Stimulated activated CD4-positive, alpha-beta T cell treated with anti-CD3 and anti-CD28 coated beads, Interleukin-15, amount 100 ng/mL, for 24 hours (primary cell): ENCODE measurements around the gene PAPOLA.
"Not testable (repeated sequence)": the region's sequence is repeated elsewhere in the genome, so short reads cannot be mapped to it uniquely, and the experiment has no call there.

Experiments used
- DNase-seq: peaks from one replicate; pipeline ENCODE4 v3.0.0-alpha.2; 2020

Gene PAPOLA

DNA sequence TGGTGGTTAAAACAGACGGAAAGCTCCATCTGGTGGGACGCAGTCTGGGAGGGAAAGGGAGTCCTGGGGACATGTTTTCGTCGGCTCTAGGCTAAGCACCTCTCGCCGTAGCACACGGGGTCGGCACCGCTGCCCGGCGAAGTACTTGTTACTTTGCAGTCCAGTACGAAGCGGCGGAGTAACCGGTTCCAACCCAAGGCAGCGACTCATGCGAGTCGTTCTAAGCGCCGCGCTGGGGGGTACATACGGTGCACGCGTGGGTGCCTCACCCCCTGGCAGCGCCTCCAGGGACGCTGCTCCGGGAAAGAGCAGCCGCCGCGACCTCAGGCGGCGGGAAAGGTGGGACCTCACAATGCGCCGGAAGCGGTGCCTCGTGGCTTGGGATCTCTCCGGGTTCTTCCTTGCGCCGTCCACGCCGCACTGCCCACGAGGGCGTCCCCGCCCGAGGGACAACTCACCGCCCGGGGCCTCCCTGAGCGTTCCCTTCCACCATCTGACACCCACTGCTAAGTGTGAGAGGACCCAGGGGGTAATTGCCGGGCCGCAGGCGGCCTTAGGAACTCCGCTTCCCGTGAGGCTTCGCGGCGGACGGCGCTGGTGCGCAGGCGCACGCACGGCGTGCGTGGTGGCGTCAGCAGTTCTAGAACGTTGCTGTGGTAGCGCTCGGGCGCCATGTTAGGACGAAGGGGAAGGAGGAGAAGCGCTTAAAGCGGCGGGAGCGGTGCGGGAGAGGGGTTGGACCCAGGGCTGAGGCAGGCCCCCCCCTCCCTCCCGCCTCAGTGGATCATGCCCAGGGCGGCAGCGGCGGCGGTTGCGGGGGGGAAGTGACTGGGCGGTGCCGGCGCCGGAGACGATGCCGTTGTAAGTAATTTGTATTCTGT, at the start of gene PAPOLA:
Gene PAPOLA (plus strand): TSS at position 643 of the 881 bp plus-strand sequence. CDS start 211 bp downstream, at position 854.
- DNase-seq = peak; percentile 95

DNA sequence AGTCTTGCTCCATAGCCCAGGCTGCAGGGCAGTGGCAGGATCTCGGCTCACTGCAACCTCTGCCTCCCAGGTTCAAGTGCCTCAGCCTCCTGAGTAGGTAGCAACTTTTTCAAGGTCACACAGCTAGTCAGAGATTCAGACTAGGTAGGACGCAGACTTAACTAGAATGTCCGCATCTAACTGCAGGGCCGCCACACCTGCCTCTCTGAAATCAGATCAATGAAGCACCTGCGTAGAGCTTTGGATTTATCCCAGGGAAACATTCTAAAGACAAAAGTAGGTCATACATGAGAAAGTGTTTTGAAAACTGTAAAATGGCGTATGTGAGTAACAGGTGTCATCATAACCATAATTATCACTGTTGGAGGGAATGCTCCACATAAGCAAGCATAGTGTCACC, 49.5 kb upstream of the PAPOLA start:
- DNase-seq = no peak

DNA sequence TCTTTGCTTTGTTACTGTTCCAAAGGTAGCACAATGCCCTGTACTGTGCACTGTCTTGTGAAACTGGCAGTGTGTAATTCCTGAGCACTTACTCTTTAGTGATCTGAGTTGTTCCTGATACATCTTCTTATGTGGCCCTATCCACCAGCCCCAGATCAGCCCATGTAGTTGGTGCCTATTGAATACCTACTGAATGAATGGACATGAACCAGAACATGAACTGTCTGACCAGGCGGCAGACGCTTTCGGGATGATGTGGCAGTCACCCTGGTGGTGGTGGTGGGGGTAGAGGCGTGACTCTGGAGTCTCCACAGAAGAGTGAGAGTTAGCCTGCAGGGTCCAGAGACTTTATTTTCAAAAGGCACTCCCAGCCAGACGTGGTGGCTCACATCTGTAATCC, 46.6 kb upstream of the PAPOLA start:
- no peak for DNase-seq

DNA sequence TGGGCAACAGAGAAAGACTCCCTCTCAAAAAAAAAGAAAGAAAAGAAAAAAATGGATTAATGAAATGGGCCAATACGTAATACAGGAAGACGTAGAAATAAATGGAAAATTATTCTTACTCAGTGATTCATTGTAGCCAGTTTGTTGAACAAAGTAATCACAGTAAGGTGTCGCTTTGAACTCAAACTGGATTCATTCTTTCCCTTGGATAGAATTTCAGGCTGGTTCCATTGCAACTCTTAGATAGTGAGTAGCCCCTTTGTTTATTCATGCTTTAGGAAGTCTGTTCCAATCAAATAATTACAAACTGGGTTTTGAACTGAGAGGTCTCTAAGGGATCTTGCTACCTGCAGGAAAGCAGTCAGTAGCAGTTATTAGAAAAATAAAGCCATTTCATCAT, 42.3 kb upstream of the PAPOLA start:
- no peak for DNase-seq

DNA sequence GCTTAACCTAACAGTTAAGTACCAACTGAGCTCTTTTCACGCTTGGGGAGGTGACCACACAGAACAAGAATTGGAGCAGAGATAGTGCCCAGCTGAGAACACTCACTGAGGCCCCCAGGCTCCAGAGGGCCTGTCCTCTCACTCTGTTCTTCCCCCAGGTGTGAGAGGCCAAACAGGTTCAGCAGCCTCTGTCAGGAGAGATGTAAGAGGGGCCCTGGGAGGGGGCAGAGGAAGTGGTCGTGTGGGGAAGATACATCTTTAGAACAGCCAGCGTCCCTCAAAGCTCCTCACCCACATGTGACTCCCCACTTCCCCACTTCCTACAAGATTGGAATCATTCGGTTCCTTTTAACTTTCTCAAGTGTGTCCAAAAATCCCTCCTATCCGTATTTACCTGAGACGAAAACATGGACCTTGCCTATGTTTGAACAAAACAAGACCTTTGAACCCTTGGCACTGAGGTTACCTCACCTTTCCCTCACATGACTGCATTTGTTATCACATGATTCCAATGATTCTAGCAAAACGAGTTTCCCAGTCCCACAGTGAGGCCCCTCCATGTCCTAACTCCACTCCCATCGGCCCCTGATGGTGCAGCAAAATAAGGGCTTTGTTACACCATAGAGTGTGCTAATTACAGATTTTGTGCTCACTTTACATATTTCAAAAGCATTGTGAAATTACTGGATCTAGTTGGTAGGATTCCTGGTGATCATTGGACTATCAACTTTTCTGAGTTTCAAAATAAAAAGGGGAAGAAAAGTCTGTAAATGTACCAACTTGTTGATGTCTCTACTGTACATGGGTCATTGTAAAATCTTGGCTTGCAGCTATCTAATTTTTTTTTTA, 40.0 kb upstream of the PAPOLA start:
- DNase-seq = no peak

DNA sequence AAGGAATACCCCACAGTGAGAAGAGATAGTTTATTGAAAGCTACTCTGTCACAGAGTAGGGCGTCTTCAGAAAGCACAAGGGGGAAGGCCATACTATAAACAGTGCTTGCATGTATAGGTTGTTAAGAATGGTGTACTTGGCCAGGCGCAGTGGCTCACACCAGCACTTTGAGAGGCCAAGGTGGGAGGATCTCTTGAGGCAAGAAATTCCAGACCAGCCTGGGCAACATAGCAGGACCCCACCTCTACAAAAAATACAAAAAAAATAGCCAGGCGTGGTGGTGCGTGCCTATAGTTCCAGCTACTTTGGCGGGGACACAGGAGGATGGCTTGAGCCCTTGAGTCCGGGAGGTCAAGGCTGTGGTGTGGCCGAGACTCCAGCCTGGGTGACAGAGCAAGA, 38.0 kb upstream of the PAPOLA start:
- DNase-seq = no peak

DNA sequence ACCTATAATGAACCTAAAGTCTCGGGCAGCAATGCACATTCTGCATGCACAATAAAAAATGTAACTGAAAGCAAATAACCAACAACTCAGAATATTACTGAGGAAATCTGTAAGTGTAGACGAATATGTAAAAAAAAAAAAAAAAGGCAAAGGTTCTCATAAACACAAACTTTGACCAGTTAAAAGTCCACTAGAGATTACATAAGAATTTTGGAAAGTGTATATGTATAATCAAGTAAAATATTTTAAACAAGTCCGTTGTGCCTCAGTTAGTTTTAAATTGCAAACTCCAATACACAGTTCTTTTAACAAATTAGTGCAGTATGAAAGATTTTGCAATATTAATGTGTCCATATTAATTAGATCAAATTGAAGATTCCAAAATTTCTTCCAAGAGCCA, 35.3 kb upstream of the PAPOLA start:
- DNase-seq = no peak

DNA sequence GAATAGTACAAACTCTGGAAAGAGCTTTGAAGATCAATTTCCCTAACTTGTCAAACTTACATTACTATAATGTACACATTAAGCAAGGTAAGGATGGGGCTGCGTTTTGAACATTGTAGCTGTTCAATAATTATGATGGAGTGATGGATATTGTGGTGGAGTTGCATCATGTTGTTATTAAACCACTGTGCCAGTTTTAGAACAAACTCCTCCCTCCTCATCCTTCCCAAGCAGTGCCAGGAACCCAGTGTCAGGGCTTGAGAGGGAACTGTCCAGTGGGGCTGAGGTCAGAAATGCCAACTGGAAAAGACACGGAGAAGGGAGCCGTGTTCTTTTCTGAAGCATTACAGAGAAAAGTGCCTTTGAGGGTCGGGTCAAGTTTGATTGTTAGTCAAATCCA, 31.9 kb upstream of the PAPOLA start:
- DNase-seq = no peak

DNA sequence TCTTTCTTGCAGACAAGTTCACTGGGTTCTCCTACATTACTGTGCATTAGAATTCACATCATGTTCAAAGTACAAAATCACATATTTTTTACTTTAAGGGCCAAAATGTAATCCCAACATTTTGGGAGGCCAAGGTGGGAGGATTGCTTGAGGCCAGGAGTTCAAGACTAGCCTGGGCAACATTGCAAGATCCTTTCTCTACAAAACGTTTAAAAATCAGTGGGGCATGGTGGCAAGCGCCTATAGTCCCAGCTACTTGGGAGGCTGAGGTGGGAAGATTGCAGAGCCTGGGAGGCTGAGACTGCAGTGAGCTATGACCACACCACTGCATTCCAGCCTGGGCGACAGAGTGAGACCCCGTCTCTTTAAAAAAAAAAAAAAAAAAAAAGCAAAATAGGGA, 31.2 kb upstream of the PAPOLA start:
- not testable (repeated sequence) for DNase-seq

DNA sequence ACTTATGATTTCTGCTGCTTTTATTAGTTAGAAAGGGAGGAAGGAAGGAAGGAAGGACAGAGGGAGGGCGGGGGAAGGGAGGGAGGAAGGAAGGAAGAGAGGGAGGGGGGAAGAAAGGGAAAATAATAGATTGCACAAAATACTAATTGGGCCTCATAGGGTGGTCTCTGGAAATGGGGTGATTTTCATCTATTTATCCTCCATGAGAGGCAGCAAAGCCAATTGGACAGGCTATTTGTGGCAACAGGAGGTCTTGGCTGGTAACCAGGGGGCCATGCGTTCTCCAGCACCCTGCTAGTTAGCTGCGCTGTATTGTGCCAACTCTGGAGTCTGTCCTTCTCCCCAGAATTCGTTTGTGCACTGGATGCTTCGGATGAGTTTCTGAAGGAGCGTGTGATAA, 24.1 kb upstream of the PAPOLA start:
- DNase-seq = no peak

DNA sequence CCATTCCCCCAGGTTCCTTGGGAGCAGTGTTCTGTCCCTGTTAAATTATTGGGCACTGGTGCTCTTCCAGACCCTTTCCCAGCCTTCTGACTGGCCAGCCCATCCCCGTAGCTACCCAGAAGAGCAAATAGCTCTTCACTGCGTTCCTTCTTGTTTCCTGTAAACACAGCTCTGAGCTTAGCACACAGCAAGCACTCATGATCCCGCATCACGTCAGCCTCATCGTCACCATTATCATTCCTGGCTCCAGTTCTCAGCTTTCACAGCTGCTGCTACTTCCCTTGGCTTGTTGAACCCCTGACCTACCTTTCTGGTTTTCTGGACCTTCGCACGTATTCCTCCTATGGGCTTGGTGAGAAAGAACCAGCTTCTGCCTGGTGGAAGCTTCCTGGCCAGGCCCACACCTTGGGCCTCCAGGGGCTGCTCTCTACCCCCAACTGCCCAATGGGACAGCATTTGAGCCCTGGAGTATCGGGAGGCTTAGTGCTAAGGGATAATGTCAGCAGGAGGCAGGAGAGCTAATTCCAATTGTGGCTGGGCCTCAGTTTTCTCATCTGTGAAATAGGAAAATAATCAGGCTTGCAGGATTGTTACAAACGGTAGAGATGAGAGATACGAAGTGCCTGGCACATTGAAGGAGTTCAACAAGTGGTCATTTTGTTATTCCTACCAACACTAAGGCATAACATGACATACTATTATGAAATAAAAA, 22.6 kb upstream of the PAPOLA start:
- no peak for DNase-seq

DNA sequence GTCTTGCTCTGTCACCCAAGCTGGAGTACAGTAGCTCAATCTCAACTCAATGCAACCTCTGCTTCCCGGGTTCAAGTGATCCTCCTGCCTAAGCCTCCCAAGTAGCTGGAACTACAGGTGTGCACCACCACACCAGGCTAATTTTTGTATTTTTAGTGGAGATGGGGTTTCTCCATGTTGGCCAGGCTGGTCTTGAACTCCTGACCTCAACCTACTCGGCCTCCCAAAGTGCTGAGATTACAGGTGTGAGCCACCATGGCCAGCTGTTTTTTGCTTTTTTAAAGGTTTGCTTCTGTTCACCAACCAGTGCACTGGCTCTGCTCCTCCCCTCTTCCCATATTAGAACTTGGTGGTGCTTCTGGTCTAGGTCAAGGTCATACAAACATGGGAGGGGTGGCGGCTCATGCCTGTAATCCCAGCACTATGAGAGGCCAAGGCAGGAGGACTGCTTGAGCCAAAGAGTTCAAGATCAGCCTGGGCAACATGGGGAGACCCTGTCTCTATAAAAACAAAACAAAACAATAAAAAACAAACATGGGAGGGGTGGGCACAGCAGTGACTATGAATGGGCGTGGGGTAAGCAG, 20.4 kb upstream of the PAPOLA start:
- DNase-seq = no peak

DNA sequence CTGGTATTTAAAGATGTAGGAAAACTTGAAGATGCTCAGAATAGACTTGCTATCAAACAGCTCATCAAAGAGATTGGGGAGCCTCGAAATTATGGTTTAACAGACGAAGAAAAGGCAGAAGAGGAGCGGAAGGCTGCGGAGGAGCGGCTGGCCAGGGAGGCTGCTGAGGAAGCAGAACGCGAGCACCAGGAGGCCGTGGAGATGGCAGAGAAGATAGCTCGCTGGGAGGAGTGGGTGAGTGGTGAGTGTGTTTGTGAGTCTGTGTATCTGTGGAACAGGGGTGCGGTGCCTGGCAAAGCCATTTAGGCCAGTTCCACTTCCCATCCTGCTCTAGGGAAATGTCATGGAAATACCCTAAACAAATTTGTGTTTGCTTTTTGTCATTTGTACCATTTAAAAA, 19.2 kb upstream of the PAPOLA start:
- no peak for DNase-seq

DNA sequence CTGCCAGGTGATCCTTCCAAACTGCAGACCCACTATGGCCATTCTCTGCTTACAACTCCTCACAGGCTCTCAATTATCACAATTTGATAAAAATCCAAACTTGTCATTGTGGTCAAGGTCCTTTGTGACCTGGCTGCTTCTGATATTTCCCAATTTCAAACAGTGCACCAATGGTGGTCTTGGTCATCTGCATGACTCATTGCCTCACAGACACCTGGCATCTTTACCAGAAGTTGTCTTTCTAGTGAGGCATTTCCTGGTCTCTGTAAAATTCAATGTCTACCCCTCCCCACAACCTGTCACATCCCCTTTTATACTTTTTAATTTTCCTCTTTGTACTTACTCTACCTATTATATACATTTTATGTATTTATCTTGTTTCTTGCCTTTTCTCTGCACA, 17.8 kb upstream of the PAPOLA start:
- no peak for DNase-seq

DNA sequence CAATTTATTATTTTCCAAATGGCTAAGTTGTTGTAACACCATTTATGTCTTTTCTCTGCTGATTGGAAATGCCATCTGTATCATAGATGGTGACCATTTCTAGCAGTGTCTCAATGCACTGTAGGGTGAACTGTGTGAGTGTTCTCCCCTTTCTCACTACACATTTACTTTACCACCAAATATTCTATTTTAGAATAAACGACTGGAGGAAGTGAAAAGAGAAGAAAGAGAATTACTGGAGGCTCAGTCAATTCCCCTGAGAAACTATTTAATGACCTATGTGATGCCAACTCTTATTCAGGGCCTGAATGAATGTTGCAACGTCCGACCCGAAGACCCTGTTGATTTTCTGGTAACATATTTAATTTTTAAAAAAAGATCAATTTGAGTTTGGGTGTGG, 15.5 kb upstream of the PAPOLA start:
- DNase-seq = no peak

DNA sequence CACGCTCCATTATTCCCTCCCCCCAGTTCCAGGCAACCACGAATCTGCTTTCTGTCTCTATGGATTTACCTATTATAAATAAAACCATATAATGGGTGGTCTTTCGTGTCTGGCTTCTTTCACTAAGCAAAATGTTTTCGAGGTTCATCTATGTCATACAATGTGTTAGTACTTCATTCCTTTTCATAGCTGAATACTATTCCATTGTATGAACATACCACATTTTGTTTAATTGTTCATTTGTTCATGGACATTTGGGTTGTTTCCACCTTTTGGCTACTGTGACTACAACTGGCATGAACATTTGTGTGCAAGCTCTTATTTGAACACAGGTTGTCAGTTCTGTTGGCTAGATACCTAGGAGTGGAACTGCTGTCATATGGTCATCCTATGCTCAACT, 12.9 kb upstream of the PAPOLA start:
- DNase-seq = no peak

DNA sequence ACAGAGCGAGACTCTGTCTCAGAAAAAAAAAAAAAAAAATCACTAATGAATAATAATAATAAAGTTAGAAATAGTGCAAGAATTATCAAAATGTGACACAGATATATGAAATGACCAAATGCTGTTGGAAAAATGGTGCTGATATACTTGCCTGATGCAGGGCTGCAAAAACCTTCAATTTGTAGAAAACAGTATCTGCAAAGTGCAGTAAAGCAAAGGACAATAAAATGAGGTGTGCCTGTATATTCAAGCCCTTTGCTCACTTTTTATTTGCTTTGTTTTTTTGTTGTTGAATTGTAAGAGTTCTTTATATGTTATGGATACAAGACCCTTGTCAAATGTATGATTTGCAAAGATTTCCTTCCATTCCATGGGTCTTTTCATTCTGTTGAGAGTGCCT, 9.0 kb upstream of the PAPOLA start:
- DNase-seq = no peak

DNA sequence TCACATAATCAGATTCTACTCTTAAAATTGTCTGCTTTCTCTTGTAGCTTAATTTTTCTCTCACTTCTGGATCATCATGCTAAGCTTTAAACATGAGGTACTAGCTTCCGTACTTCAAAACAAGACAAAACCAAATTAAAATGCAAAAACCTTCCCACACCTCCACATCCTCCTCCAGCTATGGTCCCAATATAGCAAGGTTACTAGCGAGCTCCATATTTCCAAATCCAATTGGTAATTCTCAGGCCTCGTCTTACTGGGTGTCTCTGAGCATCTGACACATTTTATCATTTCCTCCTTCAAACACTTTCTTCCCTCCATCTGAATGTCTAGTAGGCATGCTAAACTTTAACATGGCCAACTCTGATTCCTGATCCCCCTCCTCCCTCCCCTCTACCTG, 7.9 kb upstream of the PAPOLA start:
- no peak for DNase-seq

DNA sequence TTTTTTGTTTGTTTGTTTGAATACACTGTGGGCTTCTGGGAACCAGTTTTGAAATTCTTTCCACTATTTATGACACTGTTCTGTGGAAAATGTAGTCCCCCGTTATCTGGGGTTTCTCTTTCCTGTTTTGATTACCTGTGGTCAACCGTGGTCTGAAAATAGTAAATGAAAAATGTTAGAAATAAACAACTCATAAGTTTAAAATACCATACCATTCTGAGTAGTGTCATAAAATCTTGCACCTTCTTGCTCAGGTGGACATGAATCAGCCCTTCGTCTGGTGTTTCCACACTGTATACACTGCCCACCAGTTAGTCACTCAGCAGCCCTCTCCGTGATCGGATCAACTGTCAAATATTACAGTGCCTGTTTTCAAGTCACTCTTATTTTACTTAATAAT, 5.1 kb upstream of the PAPOLA start:
- no peak for DNase-seq

DNA sequence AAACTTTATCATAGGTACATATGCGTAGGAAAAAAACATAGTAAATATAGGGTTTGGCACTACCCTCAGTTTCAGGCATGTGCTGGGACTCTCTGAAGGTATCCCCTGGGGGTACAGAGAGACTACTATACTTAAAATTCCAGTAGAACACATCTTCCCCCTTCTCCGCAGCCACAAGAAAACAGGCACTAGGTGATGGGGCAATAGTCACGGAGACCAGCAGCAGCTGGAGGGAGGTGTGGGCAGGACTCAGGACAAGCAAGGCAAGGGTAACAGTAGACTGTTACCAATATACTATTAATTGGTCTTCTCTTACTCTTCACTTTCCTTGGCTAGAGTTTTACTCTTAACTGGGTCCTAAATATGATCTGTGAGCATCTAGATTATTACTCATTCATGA, 4.6 kb upstream of the PAPOLA start:
- DNase-seq = no peak

DNA sequence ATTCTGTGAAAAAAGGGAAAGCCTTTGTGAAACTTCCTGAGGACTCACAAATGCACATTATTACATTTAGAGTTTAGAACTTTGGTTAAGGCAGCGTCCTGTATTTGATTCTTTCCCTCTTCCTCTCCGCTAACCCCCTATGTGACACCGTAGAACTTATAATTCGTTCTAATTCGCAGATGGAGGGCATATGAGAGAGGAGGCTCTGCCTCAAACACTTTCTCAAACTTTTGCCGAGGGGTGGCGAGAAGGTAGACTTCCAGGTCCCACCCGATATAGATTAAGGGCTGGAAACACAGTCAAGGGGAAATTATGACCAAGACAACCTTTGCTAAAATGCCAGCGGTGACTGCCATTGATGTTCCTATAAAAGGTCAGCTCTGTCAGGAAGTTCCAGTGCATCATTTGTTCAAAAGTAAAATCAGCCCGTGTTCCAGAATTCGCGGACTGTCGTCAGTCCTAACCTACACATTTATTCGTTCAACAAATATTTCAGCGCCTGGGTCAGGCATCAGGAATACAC, 904 bp upstream of the PAPOLA start:
- peak; percentile 14 for DNase-seq

DNA sequence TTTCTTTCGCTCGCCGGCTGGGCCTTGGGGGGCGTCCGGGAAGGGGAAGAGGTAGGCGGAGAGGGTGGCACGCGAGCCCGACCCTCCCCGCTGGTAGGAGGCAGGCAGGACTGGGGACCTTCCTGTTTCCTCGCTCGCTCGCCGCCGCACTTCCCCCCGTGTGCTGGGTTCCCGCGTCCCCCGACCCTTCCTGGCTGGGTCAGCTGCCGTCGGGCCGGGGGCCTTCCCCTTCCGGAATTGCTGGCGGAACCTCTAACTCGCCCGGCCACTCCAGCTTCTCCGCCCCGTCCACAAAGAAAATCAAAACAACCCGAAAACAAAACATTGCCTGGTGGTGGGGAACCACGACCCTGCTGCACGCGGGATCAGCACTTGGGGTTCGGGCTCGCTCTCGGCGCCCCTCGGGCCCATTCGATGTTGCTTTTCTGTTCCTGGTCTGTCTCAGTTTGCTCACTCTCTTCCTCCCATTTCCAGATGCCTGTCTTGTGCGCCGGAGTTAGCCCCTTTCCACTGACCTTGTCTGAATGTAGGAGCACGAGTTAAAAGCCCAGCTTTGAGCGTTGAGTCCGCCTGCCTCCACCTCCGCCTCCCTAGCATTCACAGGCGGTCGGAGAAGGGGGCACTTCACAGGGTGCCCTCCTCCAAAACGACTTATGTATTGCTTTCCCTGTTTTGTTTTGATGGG, 581 bp downstream of the PAPOLA start:
- DNase-seq = peak; percentile 66
